A673 (cell line): ENCODE results near the gene COL5A1. TPM values are rescaled to one million over a fixed set of nuclear protein-coding genes. Genes with fewer than 3 reads are reported as not detected.

Experiments
- BruUV-seq: library from RNA; stranded (reverse); fragments of 400-500 nt; replicated peaks from 2 replicates; lab custom pipeline; 2021; lab: Mats Ljungman, UMichigan
- CTCF ChIA-PET: fragments of 300-600 bp; sonication (Branson Sonifier 250); formaldehyde crosslinking; loops from one replicate; lab custom pipeline; 2022; ENCODE audit warnings: antibody characterized with exemption; lab: Charles Lee
- POLR2A ChIA-PET: fragments of 300-600 bp; sonication (Branson Sonifier 250); formaldehyde crosslinking; loops from one replicate; lab custom pipeline; 2022; ENCODE audit warnings: antibody characterized with exemption; ENCODE audit not compliant: low non-redundant PET; lab: Charles Lee
- DNase-seq: peaks from one replicate; pipeline ENCODE4 v3.0.0-alpha.2; 2015; ENCODE audit warnings: low spot score
- H3K27ac ChIP-seq: fragments of 200-600 bp; sonication (generic); 2 replicates; pipeline ENCODE4 v1.5.1; 2016; ENCODE audit warnings: mixed run types, low read depth, mild to moderate bottlenecking, mixed read lengths, antibody characterized with exemption, low read length; ENCODE audit not compliant: poor library complexity, severe bottlenecking
- H3K27me3 ChIP-seq: fragments of 200-600 bp; sonication (generic); replicated peaks from 2 replicates; pipeline ENCODE4 v1.6.1; 2017; ENCODE audit warnings: mixed run types, low read depth, mild to moderate bottlenecking, mixed read lengths, antibody characterized with exemption, low read length; ENCODE audit not compliant: insufficient read depth, poor library complexity
- H3K36me3 ChIP-seq: fragments of 200-600 bp; sonication (generic); 2 replicates; pipeline ENCODE4 v1.6.1; 2016; ENCODE audit warnings: mixed run types, mild to moderate bottlenecking, mixed read lengths, antibody characterized with exemption, low read length; ENCODE audit not compliant: insufficient read depth, poor library complexity, severe bottlenecking
- H3K4me1 ChIP-seq: fragments of 200-600 bp; sonication (generic); 2 replicates; pipeline ENCODE4 v1.6.1; 2017; ENCODE audit warnings: mixed run types, mild to moderate bottlenecking, mixed read lengths, antibody characterized with exemption, low read length; ENCODE audit not compliant: insufficient read depth, poor library complexity, severe bottlenecking
- H3K4me3 ChIP-seq: fragments of 200-600 bp; sonication (generic); 2 replicates; pipeline ENCODE4 v1.5.1; 2016; ENCODE audit warnings: low read depth, mixed run types, mild to moderate bottlenecking, mixed read lengths, low read length; ENCODE audit not compliant: poor library complexity, severe bottlenecking
- H3K9me3 ChIP-seq: fragments of 200-600 bp; sonication (generic); 2 replicates; pipeline ENCODE4 v1.6.1; 2016; ENCODE audit warnings: mixed run types, low read depth, mild to moderate bottlenecking, mixed read lengths, antibody characterized with exemption, low read length; ENCODE audit not compliant: poor library complexity, severe bottlenecking
- CTCF ChIP-seq: fragments of 300-800, 200-600 bp; sonication (generic); conservative IDR thresholded peaks from 2 replicates; pipeline ENCODE4 v1.5.1; 2017; ENCODE audit warnings: low read depth, mild to moderate bottlenecking, antibody characterized with exemption, low read length, moderate library complexity, mixed read lengths
- EZH2 ChIP-seq: fragments of 200-600 bp; sonication (generic); IDR thresholded peaks from 2 replicates; pipeline ENCODE4 v1.6.1; 2017; ENCODE audit warnings: borderline replicate concordance, low read depth, mild to moderate bottlenecking, mixed read lengths, antibody characterized with exemption, low read length; ENCODE audit not compliant: poor library complexity, severe bottlenecking
- intact Hi-C: fragments of 100-400 bp; cut with micrococcal nuclease; formaldehyde crosslinking; loops from one replicate; pipeline ENCODE4 v1.10.0; 2022; ENCODE audit not compliant: unreplicated experiment
- total RNA-seq: library from RNA; stranded (reverse); gene quantifications from 2 replicates; pipeline ENCODE4 v1.2.3, GENCODE V29; 2021

Gene COL5A1
- total RNA-seq, 1 experiment from 2014 or later = 33.6 TPM

DNA sequence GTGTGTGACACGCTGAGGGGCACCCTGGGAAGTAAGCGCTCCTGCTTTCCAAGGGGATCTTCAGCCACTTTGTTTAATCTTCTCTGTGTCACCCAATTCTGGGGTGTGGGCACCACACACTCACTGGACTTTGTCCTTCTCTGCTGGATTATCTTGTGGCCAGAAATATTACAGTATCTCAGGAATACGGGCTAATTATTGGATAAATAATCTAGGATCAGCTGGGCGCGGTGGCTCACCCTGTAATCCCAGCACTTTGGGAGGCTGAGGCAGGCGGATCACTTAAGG is 50.9 kb downstream of the COL5A1 start:
- intact Hi-C loops = loop anchor here (10.0 kb wide), 1 partner anchor 722 kb away; no protein-coding TSS in a partner anchor
- H3K4me3 ChIP-seq = no peak overlapping the region
- BruUV-seq = no TSS peak
- H3K27ac ChIP-seq = no peak overlapping the region
- H3K36me3 ChIP-seq = no peaks in the 10 kb centered on the region
- H3K4me1 ChIP-seq = no peaks in the 10 kb centered on the region
- TF ChIP-seq EZH2 (no peak), CTCF (no peak)
- DNase-seq = no peak
- CTCF ChIA-PET = no interaction called here
- no peaks in the 10 kb centered on the region for H3K9me3 ChIP-seq
- POLR2A ChIA-PET = no interaction called here
- H3K27me3 ChIP-seq = no peaks in the 10 kb centered on the region

GRCh38 chr9:134693011-134693410 is 51.4 kb downstream of the COL5A1 start:
- BruUV-seq = no TSS peak
- Histone ChIP-seq H3K9me3 (no peaks in the 10 kb centered on the region), H3K27me3 (no peaks in the 10 kb centered on the region), H3K4me1 (no peaks in the 10 kb centered on the region), H3K36me3 (no peaks in the 10 kb centered on the region), H3K4me3 (no peak overlapping the region), H3K27ac (no peak overlapping the region)
- no peak for TF ChIP-seq EZH2
- TF ChIP-seq CTCF = no peak
- no peak for DNase-seq
- ChIA-PET POLR2A (no interaction called here), CTCF (no interaction called here)
- intact Hi-C loops = loop anchor here (10.0 kb wide), 1 partner anchor 722 kb away; no protein-coding TSS in a partner anchor

DNA sequence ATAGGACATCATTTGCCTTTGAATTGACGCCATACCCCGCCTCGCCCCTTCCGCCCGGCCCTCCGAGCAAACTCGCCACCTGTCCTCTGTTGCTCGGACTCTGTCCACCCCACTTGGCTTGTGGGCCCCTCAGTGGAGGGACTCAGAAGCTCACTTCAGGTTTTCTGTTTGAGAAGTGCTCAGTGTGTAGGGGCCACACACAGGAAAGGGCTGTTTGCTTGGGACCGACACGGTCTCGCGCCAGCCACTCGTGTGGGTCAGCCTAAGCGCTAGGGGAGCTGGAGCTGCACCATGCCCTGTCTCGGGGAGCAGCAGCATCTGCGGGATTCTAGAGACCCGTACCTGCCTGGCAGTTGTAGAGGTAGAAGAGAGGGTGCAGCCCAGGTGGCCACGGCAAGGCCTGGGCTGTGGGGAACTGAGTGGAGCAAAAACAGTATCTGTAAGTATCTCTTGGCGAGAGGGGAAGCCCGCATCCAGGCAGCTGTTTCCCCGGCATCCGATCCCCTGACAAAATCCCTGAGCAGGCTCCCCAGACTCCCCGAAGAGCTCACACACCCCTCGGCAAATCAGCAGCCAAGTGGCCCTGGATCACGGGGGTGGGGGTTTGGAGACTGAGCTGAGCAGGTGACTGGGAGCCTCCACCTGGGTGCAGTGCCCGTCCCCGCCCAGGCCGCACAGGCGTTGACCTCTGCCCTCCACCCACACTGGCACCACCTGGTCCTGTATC is 52.2 kb downstream of the COL5A1 start:
- no peak for DNase-seq
- Histone ChIP-seq H3K27ac (no peak overlapping the region), H3K36me3 (no peaks in the 10 kb centered on the region), H3K27me3 (no peaks in the 10 kb centered on the region), H3K4me1 (no peaks in the 10 kb centered on the region), H3K9me3 (no peaks in the 10 kb centered on the region), H3K4me3 (no peak overlapping the region)
- TF ChIP-seq CTCF (no peak), EZH2 (no peak)
- CTCF ChIA-PET = interaction anchor here (1.0 kb wide), 1 partner anchor 358 kb away, joined by 3 read pairs; no protein-coding TSS in a partner anchor
- intact Hi-C loops = loop anchor here (10.0 kb wide), 1 partner anchor 721 kb away; no protein-coding TSS in a partner anchor
- no TSS peak for BruUV-seq
- POLR2A ChIA-PET = no interaction called here
